PFSK-1 (cell line): ENCODE results near the gene BTBD9.

ENCODE experiments used
- FOXP2 ChIP-seq: optimal IDR thresholded peaks from 2 replicates; pipeline ENCODE3; 2011; ENCODE audit warnings: borderline replicate concordance, control low read depth, inconsistent platforms; ENCODE audit not compliant: insufficient read depth; ENCODE audit errors: extremely low read length, extremely low read depth
- POLR2AphosphoS5 ChIP-seq: IDR thresholded peaks from 2 replicates; pipeline ENCODE4 v1.6.1; 2012; ENCODE audit warnings: low read depth, mild to moderate bottlenecking, control low read depth, low read length, moderate library complexity
- REST ChIP-seq, 2 experiments: IDR thresholded peaks; 2 replicates each; pipeline versions ENCODE4 v1.6.1 to v1.8.0; 2011 to 2012; ENCODE audit warnings: low read depth in 2 of 2, low read length in 2 of 2, control low read depth in 1 of 2, inconsistent platforms in 1 of 2, mild to moderate bottlenecking in 1 of 2, moderate library complexity in 1 of 2; ENCODE audit not compliant: insufficient read depth in 1 of 2
- SIN3A ChIP-seq: IDR thresholded peaks from 2 replicates; pipeline ENCODE4 v1.6.1; 2012; ENCODE audit warnings: mild to moderate bottlenecking, low read length, moderate library complexity, borderline replicate concordance; ENCODE audit not compliant: insufficient read depth
- TAF1 ChIP-seq: IDR thresholded peaks from 2 replicates; pipeline ENCODE4 v1.6.1; 2012; ENCODE audit warnings: low read length, control low read depth, borderline replicate concordance; ENCODE audit not compliant: insufficient read depth

BTBD9 gene

GRCh38 chr6:38684904-38685303, 45.2 kb upstream of the BTBD9 start:
- TF ChIP-seq SIN3A (no peak), TAF1 (no peak)

GRCh38 chr6:38684237-38684636, 44.5 kb upstream of the BTBD9 start:
- no peak for TF ChIP-seq REST (IDR thresholded peaks at IDR 0.05; ENCODE audit: insufficient read depth in 1 of 2, low read depth in 2 of 2, low read length in 2 of 2)
- TF ChIP-seq TAF1, result no peak
- TF ChIP-seq SIN3A, result no peak
- TF ChIP-seq POLR2AphosphoS5, result no peak
- no peak for TF ChIP-seq FOXP2

GRCh38 chr6:38681850-38682249, 42.1 kb upstream of the BTBD9 start:
- TF ChIP-seq TAF1 (no peak), SIN3A (no peak), FOXP2 (no peak), POLR2AphosphoS5 (no peak), REST (IDR thresholded peaks at IDR 0.05; ENCODE audit: insufficient read depth in 1 of 2, low read depth in 2 of 2, low read length in 2 of 2) (no peak)

GRCh38 chr6:38679668-38680067, 39.9 kb upstream of the BTBD9 start:
- TF ChIP-seq POLR2AphosphoS5, result no peak
- no peak for TF ChIP-seq FOXP2
- TF ChIP-seq REST (IDR thresholded peaks at IDR 0.05; ENCODE audit: insufficient read depth in 1 of 2, low read depth in 2 of 2, low read length in 2 of 2), result no peak
- no peak for TF ChIP-seq TAF1
- TF ChIP-seq SIN3A, result no peak

- no peak for TF ChIP-seq POLR2AphosphoS5
- TF ChIP-seq SIN3A, result no peak
- TF ChIP-seq REST (IDR thresholded peaks at IDR 0.05; ENCODE audit: insufficient read depth in 1 of 2, low read depth in 2 of 2, low read length in 2 of 2), result no peak
- no peak for TF ChIP-seq TAF1
- TF ChIP-seq FOXP2, result no peak
These were observed 38.5 kb upstream of the BTBD9 start for GRCh38 chr6:38678178-38678760.
